Measurements from ENCODE around the gene PODXL.

The PODXL gene

DNA sequence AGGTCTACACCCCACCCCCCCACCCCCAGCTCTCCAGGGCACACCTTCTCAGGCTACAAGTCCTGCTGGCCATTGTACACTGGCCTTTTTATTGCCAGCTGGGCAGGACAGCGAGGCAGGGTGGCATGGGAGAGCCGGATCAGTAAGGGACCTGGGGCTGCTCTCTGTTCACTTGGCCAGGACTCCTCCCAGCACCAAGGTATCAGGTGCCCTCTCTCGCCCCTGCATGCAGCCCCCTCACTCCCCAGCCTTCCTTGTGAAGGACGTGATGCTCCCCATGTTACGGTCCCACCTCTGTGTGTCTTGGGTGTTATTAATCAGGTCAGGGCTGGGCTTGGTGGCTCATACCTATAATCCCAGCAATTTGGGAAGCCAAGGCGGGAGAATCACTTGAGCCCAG, 26.3 kb downstream of the PODXL start:
- H3K4me1 ChIP-seq = no peaks in the 10 kb centered on the region
- intact Hi-C loops (cut with DNase I; ENCODE audit: low total_unique reads) = no loop called here
- TF ChIP-seq, protein P1, sequence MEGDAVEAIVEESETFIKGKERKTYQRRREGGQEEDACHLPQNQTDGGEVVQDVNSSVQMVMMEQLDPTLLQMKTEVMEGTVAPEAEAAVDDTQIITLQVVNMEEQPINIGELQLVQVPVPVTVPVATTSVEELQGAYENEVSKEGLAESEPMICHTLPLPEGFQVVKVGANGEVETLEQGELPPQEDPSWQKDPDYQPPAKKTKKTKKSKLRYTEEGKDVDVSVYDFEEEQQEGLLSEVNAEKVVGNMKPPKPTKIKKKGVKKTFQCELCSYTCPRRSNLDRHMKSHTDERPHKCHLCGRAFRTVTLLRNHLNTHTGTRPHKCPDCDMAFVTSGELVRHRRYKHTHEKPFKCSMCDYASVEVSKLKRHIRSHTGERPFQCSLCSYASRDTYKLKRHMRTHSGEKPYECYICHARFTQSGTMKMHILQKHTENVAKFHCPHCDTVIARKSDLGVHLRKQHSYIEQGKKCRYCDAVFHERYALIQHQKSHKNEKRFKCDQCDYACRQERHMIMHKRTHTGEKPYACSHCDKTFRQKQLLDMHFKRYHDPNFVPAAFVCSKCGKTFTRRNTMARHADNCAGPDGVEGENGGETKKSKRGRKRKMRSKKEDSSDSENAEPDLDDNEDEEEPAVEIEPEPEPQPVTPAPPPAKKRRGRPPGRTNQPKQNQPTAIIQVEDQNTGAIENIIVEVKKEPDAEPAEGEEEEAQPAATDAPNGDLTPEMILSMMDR (IDR thresholded peaks at IDR 0.05) = no peak
- DNase-seq = no peak
- no peaks in the 10 kb centered on the region for H3K9me3 ChIP-seq
- H3K4me3 ChIP-seq = no peak overlapping the region
- no peak overlapping the region for H3K27ac ChIP-seq
- no peaks in the 10 kb centered on the region for H3K36me3 ChIP-seq
- no peaks in the 10 kb centered on the region for H3K27me3 ChIP-seq

DNA sequence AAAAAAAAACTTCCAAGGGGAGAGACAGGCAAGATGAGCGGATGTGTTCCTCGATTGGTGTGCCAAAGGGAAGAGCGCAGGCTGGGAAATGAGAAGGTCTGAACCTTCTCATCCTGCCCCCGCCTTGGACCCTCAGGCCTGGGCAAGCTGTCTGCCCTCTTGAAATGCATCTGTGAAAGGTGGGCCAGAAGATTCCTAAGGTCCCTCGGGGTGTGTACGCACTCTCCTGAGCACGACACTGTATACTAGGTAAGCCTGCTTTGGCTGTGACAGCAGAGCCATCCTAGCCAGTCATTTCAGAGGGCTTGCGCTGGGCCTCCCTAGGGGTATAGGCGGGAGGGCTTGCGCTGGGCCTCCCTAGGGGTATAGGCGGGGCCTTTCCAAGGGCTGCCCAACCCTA, 26.8 kb downstream of the PODXL start:
- TF ChIP-seq, protein P1 (IDR thresholded peaks at IDR 0.05) = no peak
- intact Hi-C loops (cut with DNase I; ENCODE audit: low total_unique reads) = no loop called here
- H3K36me3 ChIP-seq = no peaks in the 10 kb centered on the region
- no peaks in the 10 kb centered on the region for H3K9me3 ChIP-seq
- DNase-seq = no peak
- H3K4me3 ChIP-seq = no peak overlapping the region
- H3K27ac ChIP-seq = no peak overlapping the region
- H3K4me1 ChIP-seq = no peaks in the 10 kb centered on the region
- H3K27me3 ChIP-seq = no peaks in the 10 kb centered on the region

DNA sequence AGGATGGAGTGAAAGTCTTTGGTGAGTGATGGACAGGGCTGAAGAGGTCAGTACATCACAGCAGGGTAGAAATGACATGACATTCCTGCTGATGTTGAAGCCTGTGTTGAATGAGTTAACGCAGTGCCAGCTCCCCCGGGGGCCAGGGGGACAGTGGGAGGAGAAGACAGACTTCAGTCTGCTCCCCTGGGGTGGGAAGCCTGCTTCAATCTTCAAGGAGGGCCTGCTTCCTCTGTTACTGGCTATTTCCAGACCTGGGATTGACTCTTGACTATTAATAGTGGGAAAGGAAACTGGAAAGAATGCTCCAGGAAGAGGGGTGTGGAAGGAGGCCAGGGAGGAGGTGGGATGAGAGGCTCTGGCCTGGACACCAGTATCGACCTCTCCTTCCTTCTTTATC, 27.2 kb downstream of the PODXL start:
- DNase-seq = no peak
- H3K27ac ChIP-seq = no peak overlapping the region
- intact Hi-C loops (cut with DNase I; ENCODE audit: low total_unique reads) = no loop called here
- H3K27me3 ChIP-seq = no peaks in the 10 kb centered on the region
- H3K4me3 ChIP-seq = no peak overlapping the region
- TF ChIP-seq, protein P1 (IDR thresholded peaks at IDR 0.05) = no peak
- H3K36me3 ChIP-seq = no peaks in the 10 kb centered on the region
- H3K9me3 ChIP-seq = no peaks in the 10 kb centered on the region
- H3K4me1 ChIP-seq = no peaks in the 10 kb centered on the region

GRCh38 chr7:131527456-131527855, 29.0 kb downstream of the PODXL start:
- no peak for DNase-seq
- no peak overlapping the region for H3K27ac ChIP-seq
- intact Hi-C loops (cut with DNase I; ENCODE audit: low total_unique reads) = no loop called here

DNA sequence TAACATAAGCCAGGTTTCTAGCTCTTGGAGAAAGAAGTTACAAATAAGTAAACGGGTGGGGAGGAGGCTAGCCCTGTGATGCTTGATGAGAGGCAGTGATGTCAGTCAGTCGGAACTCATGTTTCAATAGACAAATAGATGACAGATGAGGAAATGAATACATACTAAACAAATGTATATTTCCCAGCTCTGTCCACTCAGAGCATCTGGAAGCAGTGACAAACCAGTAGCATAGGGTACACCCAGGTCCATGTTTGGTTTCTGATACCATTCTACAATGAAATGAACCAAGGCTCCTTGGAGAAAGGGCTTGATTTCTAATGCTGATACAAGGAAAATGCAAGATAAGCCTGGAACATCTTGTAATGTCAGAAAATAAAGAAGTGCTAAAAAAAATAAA, 30.6 kb downstream of the PODXL start:
- no peak overlapping the region for H3K27ac ChIP-seq
- H3K4me1 ChIP-seq = peaks cover 0 to 8% (median 0%) of the 10 kb centered on the region in 4 donors
- H3K27me3 ChIP-seq = no peaks in the 10 kb centered on the region
- no peak for DNase-seq
- H3K9me3 ChIP-seq = no peaks in the 10 kb centered on the region
- H3K4me3 ChIP-seq = no peak overlapping the region
- TF ChIP-seq, protein P1 (IDR thresholded peaks at IDR 0.05) = no peak
- H3K36me3 ChIP-seq = no peaks in the 10 kb centered on the region
- intact Hi-C loops (cut with DNase I; ENCODE audit: low total_unique reads) = no loop called here

More at GRCh38 chr7:131527456-131527855, 29.0 kb downstream of the PODXL start:
- Histone ChIP-seq H3K9me3 (no peaks in the 10 kb centered on the region), H3K27me3 (no peaks in the 10 kb centered on the region), H3K4me1 (peaks cover 0 to 3% (median 0%) of the 10 kb centered on the region in 4 donors), H3K4me3 (no peak overlapping the region), H3K36me3 (no peaks in the 10 kb centered on the region)
- TF ChIP-seq, protein P1 (IDR thresholded peaks at IDR 0.05) = no peak

- DNase-seq = no peak
- H3K9me3 ChIP-seq = no peaks in the 10 kb centered on the region
- H3K36me3 ChIP-seq = no peaks in the 10 kb centered on the region
- H3K4me1 ChIP-seq = peaks cover 0 to 10% (median under 1%) of the 10 kb centered on the region in 4 donors
- H3K4me3 ChIP-seq = no peak overlapping the region
- no peaks in the 10 kb centered on the region for H3K27me3 ChIP-seq
- TF ChIP-seq, protein P1 (IDR thresholded peaks at IDR 0.05) = no peak
- intact Hi-C loops (cut with DNase I; ENCODE audit: low total_unique reads) = no loop called here
- no peak overlapping the region for H3K27ac ChIP-seq
Measured at GRCh38 chr7:131524703-131525102, 31.7 kb downstream of the PODXL start.

All from tibial artery (tissue), 4 donors.